HEK293 (cell line): ENCODE results near the gene PRR22.
A peak's percentile ranks its signal among the peaks of the same experiment; 100 is the strongest.

Source experiments
- FEZF1 ChIP-seq: fragments of 450-650 bp; formaldehyde crosslinking; IDR thresholded peaks from 2 replicates; pipeline ENCODE4 v1.5.1; 2016; ENCODE audit warnings: missing biosample characterization, missing genetic modification characterization
- HOXA7 ChIP-seq: sonication (generic); formaldehyde crosslinking; IDR thresholded peaks from 2 replicates; pipeline ENCODE4 v1.8.1; 2022; ENCODE audit warnings: missing genetic modification reagents, borderline replicate concordance
- MEIS1 ChIP-seq: sonication (generic); formaldehyde crosslinking; IDR thresholded peaks from 2 replicates; pipeline ENCODE4 v1.8.1; 2022; ENCODE audit warnings: missing genetic modification reagents, mild to moderate bottlenecking, borderline replicate concordance
- MZF1 ChIP-seq: fragments of 450-650 bp; formaldehyde crosslinking; IDR thresholded peaks from 2 replicates; pipeline ENCODE4 v1.5.1; 2017; ENCODE audit warnings: missing biosample characterization, missing genetic modification characterization, borderline replicate concordance
- SCRT1 ChIP-seq: fragments of 450-650 bp; formaldehyde crosslinking; IDR thresholded peaks from 2 replicates; pipeline ENCODE4 v1.5.1; 2016; ENCODE audit warnings: missing biosample characterization, missing genetic modification characterization, borderline replicate concordance
- SP7 ChIP-seq: fragments of 450-650 bp; formaldehyde crosslinking; IDR thresholded peaks from 2 replicates; pipeline ENCODE4 v1.5.1; 2016; ENCODE audit warnings: missing biosample characterization, missing genetic modification characterization
- TCF7L2 ChIP-seq: IDR thresholded peaks from 2 replicates; pipeline ENCODE4 v1.6.1; 2011; ENCODE audit warnings: low read depth, mild to moderate bottlenecking, inconsistent platforms, low read length, moderate library complexity, borderline replicate concordance
- ZBTB10 ChIP-seq: fragments of 450-650 bp; formaldehyde crosslinking; IDR thresholded peaks from 2 replicates; pipeline ENCODE4 v1.5.1; 2016; ENCODE audit warnings: missing biosample characterization, missing genetic modification characterization
- ZBTB48 ChIP-seq: fragments of 450-650 bp; formaldehyde crosslinking; IDR thresholded peaks from 2 replicates; pipeline ENCODE4 v1.5.1; 2016; ENCODE audit warnings: missing biosample characterization, missing genetic modification characterization
- ZBTB7A ChIP-seq: fragments of 450-650 bp; formaldehyde crosslinking; IDR thresholded peaks from 2 replicates; pipeline ENCODE4 v1.5.1; 2016; ENCODE audit warnings: low read depth, missing biosample characterization, missing genetic modification characterization
- ZNF23 ChIP-seq: fragments of 450-650 bp; formaldehyde crosslinking; IDR thresholded peaks from 2 replicates; pipeline ENCODE4 v1.5.1; 2016; ENCODE audit warnings: missing biosample characterization, missing genetic modification characterization, borderline replicate concordance
- ZNF280C ChIP-seq: fragments of 450-650 bp; formaldehyde crosslinking; IDR thresholded peaks from 2 replicates; pipeline ENCODE4 v1.5.1; 2016; ENCODE audit warnings: missing biosample characterization, missing genetic modification characterization
- ZNF510 ChIP-seq: fragments of 450-650 bp; formaldehyde crosslinking; IDR thresholded peaks from 2 replicates; pipeline ENCODE4 v1.5.1; 2018; ENCODE audit warnings: mild to moderate bottlenecking, missing genetic modification characterization, missing biosample characterization; ENCODE audit not compliant: insufficient replicate concordance
- ZNF548 ChIP-seq: fragments of 450-650 bp; formaldehyde crosslinking; IDR thresholded peaks from 2 replicates; pipeline ENCODE4 v1.5.1; 2016; ENCODE audit warnings: missing biosample characterization, missing genetic modification characterization
- ZNF558 ChIP-seq: fragments of 450-650 bp; formaldehyde crosslinking; IDR thresholded peaks from 2 replicates; pipeline ENCODE4 v1.5.1; 2016; ENCODE audit warnings: missing biosample characterization, missing genetic modification characterization
- ZNF626 ChIP-seq: fragments of 450-650 bp; sonication (Bioruptor Pico); formaldehyde crosslinking; IDR thresholded peaks from 2 replicates; pipeline ENCODE4 v1.5.1; 2018; ENCODE audit warnings: missing biosample characterization, missing genetic modification characterization, inconsistent platforms
- ZNF785 ChIP-seq: fragments of 450-650 bp; formaldehyde crosslinking; IDR thresholded peaks from 2 replicates; pipeline ENCODE4 v1.5.1; 2016; ENCODE audit warnings: missing biosample characterization, missing genetic modification characterization
- ZNF792 ChIP-seq: fragments of 450-650 bp; formaldehyde crosslinking; IDR thresholded peaks from 2 replicates; pipeline ENCODE4 v1.5.1; 2016; ENCODE audit warnings: missing biosample characterization, missing genetic modification characterization
- ZSCAN30 ChIP-seq: fragments of 450-650 bp; IDR thresholded peaks from 2 replicates; pipeline ENCODE4 v1.5.1; 2018; ENCODE audit warnings: missing biosample characterization, mild to moderate bottlenecking, missing genetic modification characterization, moderate library complexity
- TF ChIP-seq, protein P1 (sequence below): fragments of 450-650 bp; formaldehyde crosslinking; conservative IDR thresholded peaks from 2 replicates; pipeline ENCODE4 v1.5.1; 2016; ENCODE audit warnings: low read depth, missing biosample characterization, missing genetic modification characterization
- TF ChIP-seq, protein P2 (sequence below): fragments of 450-650 bp; formaldehyde crosslinking; IDR thresholded peaks from 2 replicates; pipeline ENCODE4 v1.5.1; 2017; ENCODE audit warnings: missing biosample characterization, missing genetic modification characterization
- TF ChIP-seq, protein P3 (sequence below): fragments of 450-650 bp; formaldehyde crosslinking; IDR thresholded peaks from 2 replicates; pipeline ENCODE4 v1.5.1; 2016; ENCODE audit warnings: missing biosample characterization, missing genetic modification characterization, low read depth
- TF ChIP-seq, protein P4 (sequence below): fragments of 450-650 bp; formaldehyde crosslinking; IDR thresholded peaks from 2 replicates; pipeline ENCODE4 v1.5.1; 2016; ENCODE audit warnings: missing biosample characterization, missing genetic modification characterization

The PRR22 gene

DNA sequence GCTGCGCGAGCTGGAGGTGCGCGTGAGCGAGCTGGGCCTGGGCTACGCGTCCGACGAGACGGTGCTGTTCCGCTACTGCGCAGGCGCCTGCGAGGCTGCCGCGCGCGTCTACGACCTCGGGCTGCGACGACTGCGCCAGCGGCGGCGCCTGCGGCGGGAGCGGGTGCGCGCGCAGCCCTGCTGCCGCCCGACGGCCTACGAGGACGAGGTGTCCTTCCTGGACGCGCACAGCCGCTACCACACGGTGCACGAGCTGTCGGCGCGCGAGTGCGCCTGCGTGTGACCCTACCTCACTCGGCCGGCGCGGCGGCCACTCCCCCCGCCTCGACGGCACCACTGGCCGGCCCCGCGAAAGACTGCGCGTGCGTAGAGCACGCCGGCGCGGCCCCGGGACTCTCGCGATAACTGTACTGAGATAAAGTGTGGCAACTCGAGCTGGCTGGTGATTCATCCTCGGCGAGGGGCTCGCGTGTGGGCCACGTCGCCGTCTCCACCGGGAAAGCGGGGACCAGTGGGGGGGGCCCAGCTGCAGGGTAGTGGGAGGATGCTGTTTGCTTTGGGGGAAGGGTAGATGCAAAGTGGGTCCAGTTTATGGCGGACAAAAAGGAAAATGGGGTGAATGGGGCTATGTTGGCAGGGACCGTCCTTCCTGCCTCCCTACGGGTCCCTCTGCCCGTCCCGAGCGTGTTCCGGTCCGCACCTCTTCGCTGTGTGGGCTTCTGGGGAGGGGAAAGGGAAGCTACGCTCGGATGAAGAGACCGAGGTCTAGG, 43.5 kb upstream of the PRR22 start (continued):
- TF ChIP-seq, protein P1, sequence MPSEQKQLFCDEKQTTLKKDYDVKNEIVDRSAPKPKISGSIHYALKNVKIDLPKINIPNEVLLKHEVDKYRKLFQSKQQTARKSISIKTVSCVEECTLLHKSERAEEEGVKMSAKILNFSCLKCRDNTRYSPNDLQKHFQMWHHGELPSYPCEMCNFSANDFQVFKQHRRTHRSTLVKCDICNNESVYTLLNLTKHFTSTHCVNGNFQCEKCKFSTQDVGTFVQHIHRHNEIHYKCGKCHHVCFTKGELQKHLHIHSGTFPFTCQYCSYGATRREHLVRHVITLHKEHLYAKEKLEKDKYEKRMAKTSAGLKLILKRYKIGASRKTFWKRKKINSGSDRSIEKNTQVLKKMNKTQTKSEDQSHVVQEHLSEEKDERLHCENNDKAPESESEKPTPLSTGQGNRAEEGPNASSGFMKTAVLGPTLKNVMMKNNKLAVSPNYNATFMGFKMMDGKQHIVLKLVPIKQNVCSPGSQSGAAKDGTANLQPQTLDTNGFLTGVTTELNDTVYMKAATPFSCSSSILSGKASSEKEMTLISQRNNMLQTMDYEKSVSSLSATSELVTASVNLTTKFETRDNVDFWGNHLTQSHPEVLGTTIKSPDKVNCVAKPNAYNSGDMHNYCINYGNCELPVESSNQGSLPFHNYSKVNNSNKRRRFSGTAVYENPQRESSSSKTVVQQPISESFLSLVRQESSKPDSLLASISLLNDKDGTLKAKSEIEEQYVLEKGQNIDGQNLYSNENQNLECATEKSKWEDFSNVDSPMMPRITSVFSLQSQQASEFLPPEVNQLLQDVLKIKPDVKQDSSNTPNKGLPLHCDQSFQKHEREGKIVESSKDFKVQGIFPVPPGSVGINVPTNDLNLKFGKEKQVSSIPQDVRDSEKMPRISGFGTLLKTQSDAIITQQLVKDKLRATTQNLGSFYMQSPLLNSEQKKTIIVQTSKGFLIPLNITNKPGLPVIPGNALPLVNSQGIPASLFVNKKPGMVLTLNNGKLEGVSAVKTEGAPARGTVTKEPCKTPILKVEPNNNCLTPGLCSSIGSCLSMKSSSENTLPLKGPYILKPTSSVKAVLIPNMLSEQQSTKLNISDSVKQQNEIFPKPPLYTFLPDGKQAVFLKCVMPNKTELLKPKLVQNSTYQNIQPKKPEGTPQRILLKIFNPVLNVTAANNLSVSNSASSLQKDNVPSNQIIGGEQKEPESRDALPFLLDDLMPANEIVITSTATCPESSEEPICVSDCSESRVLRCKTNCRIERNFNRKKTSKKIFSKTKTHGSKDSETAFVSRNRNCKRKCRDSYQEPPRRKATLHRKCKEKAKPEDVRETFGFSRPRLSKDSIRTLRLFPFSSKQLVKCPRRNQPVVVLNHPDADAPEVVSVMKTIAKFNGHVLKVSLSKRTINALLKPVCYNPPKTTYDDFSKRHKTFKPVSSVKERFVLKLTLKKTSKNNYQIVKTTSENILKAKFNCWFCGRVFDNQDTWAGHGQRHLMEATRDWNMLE (tag by site-specific recombination): no peak
- TF ChIP-seq ZNF785: no peak; the same call in 1 of the 2 replicates
- TF ChIP-seq ZNF626 (tag by site-specific recombination): no peak
- TF ChIP-seq, protein P2, sequence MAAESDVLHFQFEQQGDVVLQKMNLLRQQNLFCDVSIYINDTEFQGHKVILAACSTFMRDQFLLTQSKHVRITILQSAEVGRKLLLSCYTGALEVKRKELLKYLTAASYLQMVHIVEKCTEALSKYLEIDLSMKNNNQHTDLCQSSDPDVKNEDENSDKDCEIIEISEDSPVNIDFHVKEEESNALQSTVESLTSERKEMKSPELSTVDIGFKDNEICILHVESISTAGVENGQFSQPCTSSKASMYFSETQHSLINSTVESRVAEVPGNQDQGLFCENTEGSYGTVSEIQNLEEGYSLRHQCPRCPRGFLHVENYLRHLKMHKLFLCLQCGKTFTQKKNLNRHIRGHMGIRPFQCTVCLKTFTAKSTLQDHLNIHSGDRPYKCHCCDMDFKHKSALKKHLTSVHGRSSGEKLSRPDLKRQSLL (tag by site-specific recombination): no peak
- TF ChIP-seq SP7: peak; percentile 91
- no peak for TF ChIP-seq SCRT1 (tag by site-specific recombination)
- peak; percentile 98 for TF ChIP-seq ZBTB10
- 0 out of 2 replicates have a peak, but pooled peaks have one; percentile 26 for TF ChIP-seq ZNF792 (tag by site-specific recombination)
- TF ChIP-seq ZNF558: no peak
- TF ChIP-seq MZF1: no peak
- no peak for TF ChIP-seq MEIS1 (CRISPR knock-in tag)
- TF ChIP-seq FEZF1 (tag by site-specific recombination): no peak
- no peak for TF ChIP-seq HOXA7 (CRISPR knock-in tag)
- no peak for TF ChIP-seq ZNF548 (tag by site-specific recombination)
- TF ChIP-seq ZNF280C (tag by site-specific recombination): no peak
- TF ChIP-seq, protein P3, sequence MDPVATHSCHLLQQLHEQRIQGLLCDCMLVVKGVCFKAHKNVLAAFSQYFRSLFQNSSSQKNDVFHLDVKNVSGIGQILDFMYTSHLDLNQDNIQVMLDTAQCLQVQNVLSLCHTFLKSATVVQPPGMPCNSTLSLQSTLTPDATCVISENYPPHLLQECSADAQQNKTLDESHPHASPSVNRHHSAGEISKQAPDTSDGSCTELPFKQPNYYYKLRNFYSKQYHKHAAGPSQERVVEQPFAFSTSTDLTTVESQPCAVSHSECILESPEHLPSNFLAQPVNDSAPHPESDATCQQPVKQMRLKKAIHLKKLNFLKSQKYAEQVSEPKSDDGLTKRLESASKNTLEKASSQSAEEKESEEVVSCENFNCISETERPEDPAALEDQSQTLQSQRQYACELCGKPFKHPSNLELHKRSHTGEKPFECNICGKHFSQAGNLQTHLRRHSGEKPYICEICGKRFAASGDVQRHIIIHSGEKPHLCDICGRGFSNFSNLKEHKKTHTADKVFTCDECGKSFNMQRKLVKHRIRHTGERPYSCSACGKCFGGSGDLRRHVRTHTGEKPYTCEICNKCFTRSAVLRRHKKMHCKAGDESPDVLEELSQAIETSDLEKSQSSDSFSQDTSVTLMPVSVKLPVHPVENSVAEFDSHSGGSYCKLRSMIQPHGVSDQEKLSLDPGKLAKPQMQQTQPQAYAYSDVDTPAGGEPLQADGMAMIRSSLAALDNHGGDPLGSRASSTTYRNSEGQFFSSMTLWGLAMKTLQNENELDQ: no peak
- TF ChIP-seq ZNF510 (tag by site-specific recombination): no peak
- no peak for TF ChIP-seq ZSCAN30
- no peak for TF ChIP-seq TCF7L2
- TF ChIP-seq ZBTB48 (tag by site-specific recombination): peak; percentile 98
- TF ChIP-seq ZNF23: no peak
- TF ChIP-seq, protein P4, sequence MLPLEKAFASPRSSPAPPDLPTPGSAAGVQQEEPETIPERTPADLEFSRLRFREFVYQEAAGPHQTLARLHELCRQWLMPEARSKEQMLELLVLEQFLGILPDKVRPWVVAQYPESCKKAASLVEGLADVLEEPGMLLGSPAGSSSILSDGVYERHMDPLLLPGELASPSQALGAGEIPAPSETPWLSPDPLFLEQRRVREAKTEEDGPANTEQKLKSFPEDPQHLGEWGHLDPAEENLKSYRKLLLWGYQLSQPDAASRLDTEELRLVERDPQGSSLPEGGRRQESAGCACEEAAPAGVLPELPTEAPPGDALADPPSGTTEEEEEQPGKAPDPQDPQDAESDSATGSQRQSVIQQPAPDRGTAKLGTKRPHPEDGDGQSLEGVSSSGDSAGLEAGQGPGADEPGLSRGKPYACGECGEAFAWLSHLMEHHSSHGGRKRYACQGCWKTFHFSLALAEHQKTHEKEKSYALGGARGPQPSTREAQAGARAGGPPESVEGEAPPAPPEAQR (tag by site-specific recombination): no peak
- peak; percentile 84 for TF ChIP-seq ZBTB7A (tag by site-specific recombination)
